ENCODE data around the gene NBPF1. TPM values are rescaled to one million over a fixed set of nuclear protein-coding genes. Genes with fewer than 3 reads are reported as not detected.

Gene NBPF1
- total and polyA plus RNA-seq, 9 of the 15 experiments (the other 6 are each of a cell fraction or from before 2014, with no cell fraction given) = 5.2 to 42.6 (median 24.1) TPM

GRCh38 chr1:16613185-16614147, at the start of gene NBPF1 (continued):
- TF ChIP-seq E2F5 (CRISPR knock-in tag; IDR thresholded peaks at IDR 0.05) (peak; percentile 93), KLF1 (tag; IDR thresholded peaks at IDR 0.05) (peak; percentile 99), RBBP5 (IDR thresholded peaks at IDR 0.05; ENCODE audit: borderline replicate concordance, insufficient read depth, low read length, poor library complexity, severe bottlenecking) (peak; percentile 100), CEBPB (tag; IDR thresholded peaks at IDR 0.05) (no peak), ETS1 (conservative IDR thresholded peaks at IDR 0.05; ENCODE audit: control insufficient read depth, low read depth, low read length) (no peak), POLR2AphosphoS2 (IDR thresholded peaks at IDR 0.05; ENCODE audit: low read length) (peak; percentile 94; the same call in 1 of the 2 replicates), ZNF507 (tag; conservative IDR thresholded peaks at IDR 0.05) (no peak), PTRF (tag; IDR thresholded peaks at IDR 0.05) (no peak), ZNF23 (CRISPR knock-in tag; IDR thresholded peaks at IDR 0.05) (0 out of 2 replicates have a peak, but pooled peaks have one; percentile 27), GATAD2A (IDR thresholded peaks at IDR 0.05) (no peak), VEZF1 (CRISPR knock-in tag; IDR thresholded peaks at IDR 0.05) (no peak), ZNF699 (CRISPR knock-in tag; IDR thresholded peaks at IDR 0.05; ENCODE audit: insufficient replicate concordance) (no peak), HNRNPK (IDR thresholded peaks at IDR 0.05; ENCODE audit: low read depth, low read length, poor library complexity, severe bottlenecking) (peak; percentile 54), ZSCAN29 (IDR thresholded peaks at IDR 0.05) (no peak), WHSC1 (IDR thresholded peaks at IDR 0.05; ENCODE audit: low read length) (peak; percentile 87), NKRF (IDR thresholded peaks at IDR 0.05; ENCODE audit: borderline replicate concordance) (no peak), HES1 (IDR thresholded peaks at IDR 0.05; ENCODE audit: low read depth) (no peak), ID3 (CRISPR knock-in tag; IDR thresholded peaks at IDR 0.05) (no peak), ID3 (tag; IDR thresholded peaks at IDR 0.05) (peak; percentile 97), TFAM (CRISPR knock-in tag; conservative IDR thresholded peaks at IDR 0.05) (no peak), RBM39 (optimal IDR thresholded peaks at IDR 0.05; ENCODE audit: low read depth, low read length) (peak; percentile 43)
